Activated CD8-positive, alpha-beta memory T cell treated with anti-CD3 and anti-CD28 coated beads, Interleukin-2, amount 50 U/mL, for 48 hours (primary cell): Measurements from ENCODE around the gene CYB561.

Source experiments
- DNase-seq: peaks from one replicate; pipeline ENCODE4 v3.0.0-alpha.2; 2020

Gene CYB561

DNA sequence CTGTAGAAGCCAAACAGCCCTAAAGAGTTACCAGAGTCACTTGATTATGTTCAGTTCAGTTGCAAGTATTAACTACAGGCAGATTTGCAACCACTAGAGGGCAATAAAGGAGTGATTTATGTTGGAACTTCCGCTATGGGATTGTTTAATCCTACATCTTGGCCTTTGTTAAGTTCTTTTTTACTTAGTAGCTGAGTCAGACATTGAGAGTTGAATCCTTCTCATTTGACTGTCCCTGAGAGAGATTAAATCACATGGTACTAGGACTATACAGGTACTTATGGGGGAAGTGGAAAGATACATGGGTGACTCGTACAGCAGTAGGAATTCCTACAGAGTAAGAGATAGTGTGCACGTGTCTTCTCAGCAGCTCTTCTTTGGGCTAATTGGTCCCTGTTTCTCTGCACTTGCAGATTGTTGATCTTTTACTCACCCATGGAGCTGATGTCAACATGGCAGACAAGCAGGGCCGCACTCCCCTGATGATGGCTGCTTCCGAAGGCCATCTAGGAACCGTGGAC is 40.3 kb downstream of the CYB561 start:
- no peak for DNase-seq

DNA sequence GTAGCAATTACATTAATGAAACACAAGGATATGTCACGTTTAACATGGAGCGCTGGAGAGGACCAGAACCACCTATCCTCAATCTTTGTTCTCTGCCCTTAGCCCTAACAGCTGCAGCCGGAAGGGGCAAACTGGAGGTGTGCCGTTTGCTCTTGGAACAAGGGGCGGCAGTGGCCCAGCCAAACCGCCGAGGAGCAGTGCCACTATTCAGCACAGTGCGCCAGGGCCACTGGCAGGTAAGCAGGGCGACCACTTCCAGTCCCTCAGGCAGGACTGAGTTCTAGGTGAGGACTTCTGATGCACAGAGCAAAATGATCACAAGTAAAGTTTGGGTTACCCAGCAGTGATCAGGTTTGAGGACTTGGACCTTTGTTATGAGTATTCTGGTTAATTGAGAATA is 41.1 kb downstream of the CYB561 start:
- no peak for DNase-seq

DNA sequence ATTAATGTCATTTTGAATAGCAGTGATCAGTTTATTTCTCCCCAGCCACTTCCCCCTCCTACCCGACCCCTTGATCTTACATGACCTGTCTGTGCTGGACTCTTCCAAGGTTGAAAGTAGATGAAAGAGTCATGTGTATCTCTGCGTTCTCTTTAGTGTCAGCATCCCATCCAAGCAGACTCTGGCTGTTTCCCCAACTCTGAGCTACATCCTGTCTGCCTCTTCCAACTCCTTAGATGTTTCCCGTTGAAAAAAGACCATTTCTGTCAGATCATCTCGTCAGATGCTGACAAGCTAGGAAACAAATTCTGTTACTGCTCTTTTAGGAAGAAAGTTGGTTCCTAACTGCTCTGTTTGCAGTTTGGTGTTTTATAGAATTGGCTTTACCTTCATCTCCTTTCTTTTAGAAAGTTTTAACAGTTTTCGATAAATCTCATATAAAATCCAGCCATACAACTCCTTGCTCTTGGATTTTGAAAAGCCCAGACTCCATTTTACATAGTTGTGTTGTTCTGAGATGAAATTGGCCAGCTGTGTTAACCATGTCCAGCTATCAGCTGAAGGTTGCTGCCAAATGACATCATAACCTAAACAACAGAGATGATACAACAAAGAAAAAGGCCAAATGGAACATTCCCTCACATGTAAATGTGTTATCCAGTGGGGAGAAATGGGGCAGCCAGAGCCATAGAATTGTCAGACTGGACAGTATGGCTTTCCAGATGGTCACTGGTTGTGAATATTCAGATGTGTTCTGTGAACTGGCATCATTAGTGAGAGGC is 43.5 kb downstream of the CYB561 start:
- no peak for DNase-seq

GRCh38 chr17:63399856-63400255 is 46.2 kb downstream of the CYB561 start:
- DNase-seq = no peak

- DNase-seq = no peak
These were observed 46.8 kb downstream of the CYB561 start for GRCh38 chr17:63399316-63399715.

DNA sequence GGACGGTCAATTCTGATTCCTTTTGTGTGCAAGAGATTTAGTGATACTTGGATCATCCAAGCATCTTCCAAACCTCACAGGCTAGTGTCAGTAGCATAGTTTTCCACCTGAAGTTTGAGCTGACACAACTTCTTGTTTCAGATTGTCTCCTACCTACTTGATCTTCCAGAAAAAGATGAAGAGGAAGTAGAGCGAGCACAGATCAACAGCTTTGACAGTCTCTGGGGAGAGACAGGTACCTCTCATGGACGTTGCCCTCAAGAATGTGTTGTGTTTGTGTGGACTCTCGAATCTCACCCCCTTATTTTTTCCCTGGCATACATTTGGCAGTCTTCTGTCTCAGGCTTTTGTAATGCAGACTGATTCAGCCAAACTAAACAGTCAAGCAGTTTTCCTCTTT is 47.4 kb downstream of the CYB561 start:
- no peak for DNase-seq

DNA sequence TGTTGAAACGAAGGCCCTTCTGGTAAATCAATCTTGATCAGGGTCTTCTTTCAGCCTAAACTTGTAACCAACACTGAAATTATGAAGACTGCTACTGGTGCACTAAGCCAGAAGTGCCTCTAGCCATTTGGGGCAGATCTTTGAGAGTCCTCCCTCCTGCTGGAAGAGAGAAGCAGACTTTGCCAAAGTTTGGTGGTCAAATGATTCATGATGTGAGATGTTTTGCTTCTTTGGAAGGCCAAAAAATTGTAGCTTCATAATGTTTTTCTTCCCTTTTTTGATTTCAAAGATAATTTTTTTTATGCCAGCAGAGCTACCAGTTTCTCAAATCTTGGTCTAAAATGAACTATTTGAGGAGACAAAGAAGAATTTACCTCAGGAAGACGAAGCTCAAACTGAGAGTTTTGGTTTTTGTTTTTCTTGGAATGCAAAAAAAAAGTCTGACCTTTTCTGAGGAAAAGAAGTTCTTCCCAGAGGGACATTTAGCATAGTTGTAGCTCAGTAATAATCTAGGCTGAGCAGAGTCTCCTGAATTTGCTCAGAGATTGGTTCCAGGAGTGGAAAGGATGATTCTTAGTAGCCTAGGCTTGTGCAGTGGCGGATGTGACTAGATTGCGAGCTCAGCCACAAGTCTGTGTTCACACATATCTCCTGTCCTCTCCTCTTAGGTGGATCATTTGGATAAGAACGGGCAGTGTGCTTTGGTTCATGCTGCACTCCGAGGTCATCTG is 50.9 kb downstream of the CYB561 start:
- DNase-seq = no peak

GRCh38 chr17:63390090-63390489 is 56.0 kb downstream of the CYB561 start:
- DNase-seq = no peak

DNA sequence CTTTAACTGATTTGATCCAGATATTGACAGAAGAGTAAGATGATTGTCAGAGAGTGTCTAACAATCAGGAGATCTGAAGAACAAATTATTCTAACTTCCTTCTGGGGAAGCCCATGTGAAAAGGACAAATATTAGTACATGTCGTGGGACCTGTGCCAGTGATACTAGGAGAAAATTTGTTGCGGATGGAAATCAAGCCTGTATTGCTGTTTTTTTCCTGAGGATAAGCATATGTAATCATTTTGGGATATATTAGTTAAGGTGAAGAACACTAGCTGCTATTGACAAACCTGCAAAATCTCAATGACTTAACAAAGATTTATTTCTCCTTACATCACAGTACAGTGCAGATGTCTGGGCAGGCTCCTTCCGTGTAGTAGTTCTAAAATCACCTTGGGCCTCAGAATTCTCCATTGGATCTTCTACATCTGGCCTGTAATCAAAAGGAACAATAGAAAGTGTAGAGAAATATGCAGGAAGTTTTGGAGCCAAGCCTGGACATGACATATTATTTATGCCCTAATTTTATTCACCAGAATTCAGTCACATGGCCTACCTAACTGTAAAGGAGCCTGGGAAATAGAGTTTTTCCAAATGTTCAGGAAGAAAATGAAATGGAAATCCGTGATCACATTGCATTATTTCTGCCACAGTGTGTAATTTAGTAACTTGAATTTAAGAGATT is 58.3 kb downstream of the CYB561 start:
- DNase-seq = no peak

GRCh38 chr17:63382826-63383225 is 63.3 kb downstream of the CYB561 start:
- DNase-seq = no peak
